ENCODE measurements around the gene LGI4.

GRCh38 chr19:35104361-35104760 lies 30.5 kb downstream of the LGI4 start:
- TF ChIP-seq CTCF (IDR thresholded peaks at IDR 0.05): no peak
- no peak for TF ChIP-seq POLR2AphosphoS5 (IDR thresholded peaks at IDR 0.05; ENCODE audit: insufficient read depth in 1 of 2, low read depth in 1 of 2)

Measured in vagina (tissue), 2 donors.